ENCODE measurements around the gene RAD54L.
"Not testable (repeated sequence)": the region's sequence is repeated elsewhere in the genome, so short reads cannot be mapped to it uniquely, and the experiment has no call there.

Gene RAD54L

DNA sequence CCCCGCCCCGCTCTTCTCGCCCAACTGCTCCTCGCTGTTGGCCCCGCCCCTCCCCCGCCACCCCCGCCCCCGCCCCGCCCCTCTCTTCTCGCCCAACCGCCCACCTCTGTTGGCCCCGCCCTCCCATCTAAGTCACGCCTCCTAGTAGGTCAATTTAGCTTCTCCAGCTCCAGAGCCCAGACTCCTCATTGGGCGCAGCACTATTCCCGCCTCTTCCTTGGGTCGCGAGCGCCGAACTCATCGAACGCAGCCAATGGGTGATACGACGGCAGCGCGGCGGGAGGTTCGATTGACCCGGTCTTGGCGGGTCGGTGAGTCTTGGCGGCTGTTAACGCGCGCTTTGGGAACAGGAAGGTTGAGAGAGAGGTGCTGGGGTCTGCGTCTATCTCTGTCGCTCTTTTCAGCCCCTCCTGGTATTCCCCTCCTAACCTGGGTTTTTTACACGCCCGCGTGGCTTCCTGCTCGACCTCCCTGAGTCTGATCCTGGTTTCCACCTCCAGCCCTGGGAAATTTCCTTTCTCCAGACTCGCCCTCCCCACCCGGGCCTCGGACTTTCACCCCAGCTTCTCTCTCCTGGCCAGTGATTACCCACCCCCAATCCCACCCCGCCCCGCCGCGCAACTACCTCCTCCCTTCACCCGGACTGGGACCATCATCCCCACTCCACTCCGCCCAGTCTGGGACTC lies at the start of gene RAD54L:
Gene RAD54L (plus strand): TSS at position 328 of the 686 bp plus-strand sequence. CDS start 643 bp downstream, outside the sequence.
- peak; percentile 99 for DNase-seq

DNA sequence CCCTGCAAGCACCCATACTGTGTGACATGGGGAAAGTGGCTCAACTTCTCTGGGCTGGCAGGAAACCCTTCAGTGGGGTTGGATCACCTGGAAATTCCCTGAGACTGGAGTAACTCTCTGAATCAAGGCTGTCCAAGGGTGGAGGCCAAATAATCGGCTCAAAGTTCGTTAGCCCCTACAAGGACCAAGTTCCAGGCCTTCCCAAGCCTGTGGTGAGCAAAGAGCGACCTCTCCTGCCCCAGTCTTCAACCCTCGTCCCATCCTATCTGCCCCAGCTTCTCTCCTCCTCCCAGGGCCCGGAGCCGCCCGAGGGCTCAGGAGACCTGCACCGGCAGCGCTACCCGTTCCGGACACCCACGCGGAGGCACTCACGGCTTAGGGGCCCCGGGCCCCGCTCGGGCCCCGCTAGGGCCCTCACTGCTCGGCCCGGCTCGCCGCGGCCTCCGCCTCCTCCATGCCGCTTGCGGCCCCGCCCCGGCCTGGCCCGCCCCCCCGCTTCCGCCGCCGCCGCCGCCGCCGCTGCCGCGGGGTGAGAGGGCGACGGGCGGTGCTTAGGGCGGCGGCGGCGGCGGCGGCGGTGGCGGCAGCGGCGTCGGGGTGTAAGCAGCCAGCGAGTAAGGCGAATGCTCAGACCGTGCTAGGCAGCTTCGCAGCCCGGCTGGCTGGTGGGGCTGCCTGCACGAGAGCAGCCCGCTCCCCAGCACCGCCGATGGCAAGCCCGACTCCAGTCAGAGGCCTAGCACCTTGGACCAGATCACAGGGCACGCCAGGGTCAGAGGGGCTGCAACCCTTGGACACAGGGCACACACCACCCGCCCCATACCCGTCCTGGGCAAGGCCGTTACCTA lies 49.4 kb upstream of the RAD54L start, which contains the start of gene POMGNT1:
Gene POMGNT1 (minus strand): TSS at position 471 of the 848 bp plus-strand sequence. CDS start 613 bp downstream, outside the sequence.
- DNase-seq = peak; percentile 42

DNA sequence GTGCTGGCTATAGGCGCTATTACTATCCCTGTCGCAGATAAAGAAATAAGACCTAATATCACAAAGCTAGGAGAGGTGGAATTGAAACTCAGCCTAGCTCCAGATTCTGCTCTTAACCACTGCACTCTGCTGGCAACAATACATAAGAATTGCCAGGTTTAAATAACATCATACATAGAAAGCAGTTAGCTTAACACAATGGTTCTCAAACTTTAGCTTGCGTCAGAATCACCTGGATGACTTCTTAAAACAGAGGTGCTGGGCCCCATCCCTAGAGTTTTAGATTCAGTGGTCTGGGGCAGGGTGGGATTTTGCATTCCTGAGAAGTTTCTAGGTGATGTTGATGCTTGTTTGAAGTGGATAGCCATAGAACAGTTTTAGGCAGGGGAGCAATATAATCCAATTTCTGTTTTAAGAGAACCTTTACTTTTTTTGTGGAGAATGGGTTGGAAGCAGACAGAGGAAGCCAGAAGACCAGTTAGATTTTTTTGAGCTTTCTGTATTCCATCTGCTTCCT lies 48.3 kb upstream of the RAD54L start:
- DNase-seq = peak; percentile 23

- no peak for DNase-seq
Observed at GRCh38 chr1:46203738-46204405, 43.7 kb upstream of the RAD54L start.

GRCh38 chr1:46204406-46204742 lies 43.2 kb upstream of the RAD54L start:
- DNase-seq = no peak

- DNase-seq = no peak
Observed at GRCh38 chr1:46205141-46205540, 42.4 kb upstream of the RAD54L start.

DNA sequence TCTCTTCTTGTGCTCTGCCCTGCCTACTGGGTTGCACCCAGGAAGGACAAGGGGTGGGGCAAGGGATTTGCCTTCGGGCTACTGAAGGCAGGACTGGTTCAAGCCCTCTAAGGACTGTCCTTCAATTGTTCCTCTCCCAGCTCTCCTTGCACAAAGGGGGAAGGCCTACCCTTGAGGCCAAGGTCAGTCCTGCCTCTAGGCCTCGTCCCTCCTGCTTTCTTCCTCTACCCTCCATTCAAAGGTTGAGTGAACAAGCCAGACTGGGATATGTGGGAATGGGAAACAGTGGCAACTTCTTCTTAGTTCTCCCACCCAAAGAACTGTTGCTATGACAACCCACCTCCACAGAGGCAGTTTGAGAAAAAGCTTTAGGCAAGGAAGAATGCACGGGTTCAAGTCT lies 41.8 kb upstream of the RAD54L start:
- DNase-seq = no peak

DNA sequence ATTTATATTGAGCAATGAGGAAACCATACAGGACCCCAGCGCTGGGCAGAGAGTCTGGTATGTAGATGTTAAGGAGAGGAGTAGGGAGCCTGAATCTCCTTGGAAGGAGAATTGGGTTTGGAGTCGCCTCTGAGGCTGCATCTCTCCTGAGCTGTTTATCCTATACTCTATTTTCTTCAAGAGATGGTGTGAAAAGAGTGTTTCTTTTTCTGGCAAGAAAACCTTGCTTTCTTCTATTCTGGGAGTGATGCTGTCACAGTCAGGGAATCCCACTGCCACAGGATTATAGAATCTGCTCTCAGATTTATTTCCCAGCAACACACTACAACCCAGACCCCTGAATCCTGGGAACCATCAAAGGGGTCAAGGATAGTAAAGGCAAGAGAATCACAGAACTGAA lies 41.2 kb upstream of the RAD54L start:
- no peak for DNase-seq

- DNase-seq = no peak
Observed at GRCh38 chr1:46210561-46210960, 37.0 kb upstream of the RAD54L start.

DNA sequence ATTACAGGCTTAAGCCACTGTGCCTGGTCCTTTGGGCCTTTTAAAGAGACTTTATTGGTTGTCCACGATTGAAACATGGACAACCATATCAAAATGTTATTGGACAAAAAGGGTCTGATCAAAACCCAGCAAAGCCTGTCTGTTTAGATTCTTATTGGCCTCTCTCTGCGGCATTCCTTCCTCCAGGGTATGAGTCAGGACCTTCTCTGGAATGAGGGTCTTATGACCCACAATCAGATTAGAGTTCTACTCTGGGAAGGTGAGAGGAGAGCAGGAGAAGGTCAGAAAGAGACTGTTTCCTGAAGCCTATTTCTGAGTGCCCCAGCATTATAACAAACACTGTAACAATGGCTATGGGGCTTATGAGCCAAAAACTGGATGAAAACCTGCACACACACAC lies 36.5 kb upstream of the RAD54L start:
- no peak for DNase-seq

DNA sequence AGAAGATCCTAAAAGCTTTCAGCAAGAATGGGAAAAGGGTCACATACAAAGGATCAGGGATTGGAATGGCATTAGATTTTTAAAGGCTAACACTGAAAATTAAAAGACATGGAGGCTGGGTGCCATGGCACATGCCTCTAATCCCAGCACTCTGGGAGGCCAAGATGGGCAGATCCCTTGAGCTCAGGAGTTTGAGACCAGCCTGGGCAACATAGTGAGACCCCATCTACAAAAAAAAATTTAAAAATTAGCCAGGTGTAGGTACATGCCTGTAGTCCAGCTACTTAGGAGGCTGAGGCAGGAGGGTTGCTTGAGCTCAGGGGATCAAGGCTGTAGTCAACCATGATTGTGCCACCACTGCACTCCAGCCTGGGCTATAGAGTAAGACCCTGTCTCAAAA lies 32.1 kb upstream of the RAD54L start:
- DNase-seq = no peak

GRCh38 chr1:46218443-46218842 lies 29.1 kb upstream of the RAD54L start:
- no peak for DNase-seq

DNA sequence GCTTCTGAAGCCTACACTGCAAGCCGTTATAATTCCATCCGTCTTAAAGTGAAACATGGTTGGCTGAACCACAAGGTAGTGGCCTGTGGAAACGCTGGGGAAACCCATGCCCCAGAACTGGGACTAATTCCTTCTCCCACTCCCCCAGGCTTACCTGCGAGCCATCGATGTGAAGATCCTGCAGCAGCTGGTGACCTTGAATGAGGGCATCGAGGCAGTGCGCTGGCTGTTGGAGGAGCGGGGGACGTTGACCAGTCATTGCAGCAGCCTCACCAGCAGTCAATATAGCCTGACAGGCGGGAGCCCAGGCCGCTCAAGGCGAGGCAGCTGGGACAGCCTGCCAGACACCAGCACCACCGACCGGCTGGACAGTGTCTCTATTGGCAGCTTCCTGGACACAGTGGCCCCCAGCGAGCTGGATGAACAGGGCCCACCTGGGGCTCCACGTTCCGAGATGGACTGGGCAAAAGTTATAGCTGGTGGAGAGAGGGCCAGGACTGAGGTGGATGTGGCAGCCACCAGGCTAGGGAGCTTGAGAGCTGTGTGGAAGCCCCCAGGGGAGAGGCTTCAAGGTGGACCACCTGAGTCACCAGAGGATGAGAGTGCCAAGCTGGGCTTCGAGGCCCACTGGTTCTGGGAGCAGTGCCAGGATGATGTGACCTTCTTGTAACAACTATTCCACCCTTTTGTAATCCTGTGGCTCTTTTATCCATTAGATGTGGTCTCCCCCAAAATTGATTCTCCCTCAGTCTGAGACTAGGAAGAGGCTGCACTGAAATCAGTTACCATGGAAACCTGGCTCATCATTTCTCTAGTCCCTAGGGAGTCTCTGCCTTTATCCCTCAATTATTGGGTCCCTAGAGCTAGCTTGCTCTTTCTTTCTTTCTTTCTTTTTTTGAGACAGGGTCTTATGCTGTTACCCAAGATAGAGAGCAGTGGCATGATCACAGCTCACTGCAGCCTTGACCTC lies 27.7 kb upstream of the RAD54L start:
- DNase-seq = no peak

- DNase-seq = no peak
Observed at GRCh38 chr1:46220808-46221207, 26.8 kb upstream of the RAD54L start.

GRCh38 chr1:46221749-46222148 lies 25.8 kb upstream of the RAD54L start:
- no peak for DNase-seq

GRCh38 chr1:46223055-46223454 lies 24.5 kb upstream of the RAD54L start:
- not testable (repeated sequence) for DNase-seq

DNA sequence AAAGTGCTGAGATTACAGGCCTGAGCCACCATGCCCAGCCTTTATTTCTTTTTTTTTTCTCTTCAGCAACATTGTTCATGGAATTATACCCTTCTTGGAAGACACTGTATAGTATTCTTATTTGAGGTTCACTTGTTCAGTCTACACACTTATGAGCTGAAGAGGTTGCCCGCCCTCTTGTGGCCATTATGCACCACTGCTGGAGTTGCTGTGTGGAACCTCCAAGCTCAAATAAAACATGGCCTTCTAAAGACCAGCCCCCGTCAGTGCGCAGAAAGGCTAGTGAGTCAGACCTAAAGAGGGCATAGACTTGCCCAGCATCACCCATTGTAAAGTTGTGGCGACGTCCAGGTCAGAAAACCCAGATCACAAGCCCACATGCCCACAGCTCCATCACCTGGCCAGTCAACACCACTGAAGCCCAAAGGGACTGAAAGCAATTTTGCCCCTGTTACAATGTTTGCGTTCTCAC lies 24.1 kb upstream of the RAD54L start:
- peak; percentile 62 for DNase-seq

DNA sequence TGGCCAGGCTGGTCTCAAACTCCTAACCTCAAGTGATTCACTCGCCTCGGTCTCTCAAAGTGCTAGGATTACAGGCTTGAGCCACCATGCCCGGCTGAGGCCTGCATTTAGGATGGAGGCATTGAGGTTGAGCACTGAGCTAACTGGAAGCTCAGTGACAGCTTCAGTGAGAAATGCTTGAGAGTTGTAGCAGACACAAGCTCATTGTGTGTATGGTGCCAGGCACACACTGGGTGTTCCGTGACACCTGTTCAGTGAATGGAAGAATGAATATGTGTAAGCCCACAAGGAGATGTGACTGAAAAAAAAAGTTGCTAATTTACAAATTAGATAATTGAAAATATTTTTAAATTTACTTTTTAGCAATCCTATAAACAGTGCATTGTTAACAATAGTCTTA lies 22.6 kb upstream of the RAD54L start:
- no peak for DNase-seq

GRCh38 chr1:46231231-46231630 lies 16.3 kb upstream of the RAD54L start:
- not testable (repeated sequence) for DNase-seq

DNA sequence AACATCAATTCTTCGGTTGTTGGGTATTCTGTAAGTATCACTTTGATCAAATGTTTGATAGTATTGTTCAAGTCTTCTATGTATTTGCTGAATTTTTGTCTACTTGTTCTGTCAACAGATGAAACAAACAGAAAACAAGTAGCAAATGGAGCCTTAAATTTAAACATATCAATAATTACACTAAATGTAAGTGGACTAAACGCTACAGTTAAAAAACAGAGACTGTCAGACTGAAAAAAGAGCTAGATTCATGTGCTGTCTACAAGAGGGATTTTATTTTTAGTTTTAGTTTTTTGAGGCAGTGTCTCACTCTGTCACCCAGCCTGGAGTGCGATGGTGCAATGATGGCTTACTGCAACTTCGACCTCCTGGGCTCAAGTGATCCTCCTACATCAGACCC lies 10.7 kb upstream of the RAD54L start:
- DNase-seq = no peak

DNA sequence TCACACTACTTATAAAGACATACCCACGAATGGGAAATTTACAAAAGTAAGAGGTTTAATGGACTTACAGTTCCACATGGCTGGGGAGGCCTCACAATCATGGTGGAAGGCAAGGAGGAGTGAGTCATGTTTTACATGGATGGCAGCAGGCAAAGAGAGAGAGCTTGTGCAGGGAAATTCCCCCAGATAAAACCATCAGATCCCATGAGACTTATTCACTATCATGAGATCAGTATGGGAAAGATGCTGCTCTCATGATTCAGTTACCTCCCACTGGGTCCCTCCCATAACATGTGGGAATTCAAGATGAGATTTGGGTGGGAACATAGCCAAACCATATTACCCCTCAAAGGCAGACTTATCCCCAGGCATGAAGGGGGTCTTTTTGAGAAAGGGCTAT lies 8.7 kb upstream of the RAD54L start:
- not testable (repeated sequence) for DNase-seq

- DNase-seq = not testable (repeated sequence)
Observed at GRCh38 chr1:46241733-46242132, 5.8 kb upstream of the RAD54L start.

All from MV-4-11 (cell line).